PFSK-1 (cell line): ENCODE data around the gene TRAPPC14.

Experiments used
- FOXP2 ChIP-seq: optimal IDR thresholded peaks from 2 replicates; pipeline ENCODE3; 2011; ENCODE audit warnings: borderline replicate concordance, control low read depth, inconsistent platforms; ENCODE audit not compliant: insufficient read depth; ENCODE audit errors: extremely low read length, extremely low read depth
- POLR2AphosphoS5 ChIP-seq: IDR thresholded peaks from 2 replicates; pipeline ENCODE4 v1.6.1; 2012; ENCODE audit warnings: low read depth, mild to moderate bottlenecking, control low read depth, low read length, moderate library complexity
- SIN3A ChIP-seq: IDR thresholded peaks from 2 replicates; pipeline ENCODE4 v1.6.1; 2012; ENCODE audit warnings: mild to moderate bottlenecking, low read length, moderate library complexity, borderline replicate concordance; ENCODE audit not compliant: insufficient read depth
- TAF1 ChIP-seq: IDR thresholded peaks from 2 replicates; pipeline ENCODE4 v1.6.1; 2012; ENCODE audit warnings: low read length, control low read depth, borderline replicate concordance; ENCODE audit not compliant: insufficient read depth
- TF ChIP-seq, protein P1 (sequence below), 2 experiments: IDR thresholded peaks; 2 replicates each; pipeline versions ENCODE4 v1.6.1 to v1.8.0; 2011 to 2012; ENCODE audit warnings: low read depth in 2 of 2, low read length in 2 of 2, control low read depth in 1 of 2, inconsistent platforms in 1 of 2, mild to moderate bottlenecking in 1 of 2, moderate library complexity in 1 of 2; ENCODE audit not compliant: insufficient read depth in 1 of 2

Gene TRAPPC14

DNA sequence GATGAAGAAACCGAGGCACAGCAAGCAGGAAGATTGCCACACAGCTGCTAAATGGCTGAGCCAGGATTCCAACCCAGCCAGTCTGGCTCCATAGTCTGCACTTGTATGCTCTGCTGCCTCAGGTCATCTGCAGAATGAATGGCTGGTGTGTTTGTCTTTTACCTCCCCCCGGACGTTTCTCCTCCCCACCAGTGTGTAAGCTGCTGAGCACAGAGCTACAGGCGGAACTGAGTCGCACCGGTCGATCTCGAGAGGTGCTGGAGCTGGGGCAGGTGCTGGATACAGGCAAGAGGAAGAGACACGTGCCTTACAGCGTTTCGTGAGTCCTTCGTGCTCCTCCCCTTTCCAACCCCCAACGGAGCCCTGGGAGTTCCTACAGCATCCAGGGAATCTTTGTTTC is 36.5 kb downstream of the TRAPPC14 start:
- TF ChIP-seq TAF1 (no peak), SIN3A (no peak), POLR2AphosphoS5 (no peak), FOXP2 (no peak)
- TF ChIP-seq, protein P1, sequence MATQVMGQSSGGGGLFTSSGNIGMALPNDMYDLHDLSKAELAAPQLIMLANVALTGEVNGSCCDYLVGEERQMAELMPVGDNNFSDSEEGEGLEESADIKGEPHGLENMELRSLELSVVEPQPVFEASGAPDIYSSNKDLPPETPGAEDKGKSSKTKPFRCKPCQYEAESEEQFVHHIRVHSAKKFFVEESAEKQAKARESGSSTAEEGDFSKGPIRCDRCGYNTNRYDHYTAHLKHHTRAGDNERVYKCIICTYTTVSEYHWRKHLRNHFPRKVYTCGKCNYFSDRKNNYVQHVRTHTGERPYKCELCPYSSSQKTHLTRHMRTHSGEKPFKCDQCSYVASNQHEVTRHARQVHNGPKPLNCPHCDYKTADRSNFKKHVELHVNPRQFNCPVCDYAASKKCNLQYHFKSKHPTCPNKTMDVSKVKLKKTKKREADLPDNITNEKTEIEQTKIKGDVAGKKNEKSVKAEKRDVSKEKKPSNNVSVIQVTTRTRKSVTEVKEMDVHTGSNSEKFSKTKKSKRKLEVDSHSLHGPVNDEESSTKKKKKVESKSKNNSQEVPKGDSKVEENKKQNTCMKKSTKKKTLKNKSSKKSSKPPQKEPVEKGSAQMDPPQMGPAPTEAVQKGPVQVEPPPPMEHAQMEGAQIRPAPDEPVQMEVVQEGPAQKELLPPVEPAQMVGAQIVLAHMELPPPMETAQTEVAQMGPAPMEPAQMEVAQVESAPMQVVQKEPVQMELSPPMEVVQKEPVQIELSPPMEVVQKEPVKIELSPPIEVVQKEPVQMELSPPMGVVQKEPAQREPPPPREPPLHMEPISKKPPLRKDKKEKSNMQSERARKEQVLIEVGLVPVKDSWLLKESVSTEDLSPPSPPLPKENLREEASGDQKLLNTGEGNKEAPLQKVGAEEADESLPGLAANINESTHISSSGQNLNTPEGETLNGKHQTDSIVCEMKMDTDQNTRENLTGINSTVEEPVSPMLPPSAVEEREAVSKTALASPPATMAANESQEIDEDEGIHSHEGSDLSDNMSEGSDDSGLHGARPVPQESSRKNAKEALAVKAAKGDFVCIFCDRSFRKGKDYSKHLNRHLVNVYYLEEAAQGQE (IDR thresholded peaks at IDR 0.05; ENCODE audit: insufficient read depth in 1 of 2, low read depth in 2 of 2, low read length in 2 of 2): no peak

DNA sequence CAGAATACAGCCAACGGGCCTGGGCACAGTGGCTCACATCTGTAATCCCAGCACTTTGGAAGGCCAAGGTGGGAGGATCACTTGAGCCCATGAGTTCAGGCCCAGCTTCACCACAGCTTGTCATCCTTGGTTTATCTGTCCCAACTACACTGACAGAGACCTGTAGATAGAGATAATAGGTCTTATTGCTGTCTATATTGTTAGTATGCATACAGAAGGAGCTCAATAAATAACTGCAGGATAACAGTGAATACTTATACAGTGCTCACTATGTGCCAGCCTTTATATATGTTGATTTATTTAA is 37.8 kb downstream of the TRAPPC14 start:
- TF ChIP-seq SIN3A: no peak
- no peak for TF ChIP-seq POLR2AphosphoS5
- TF ChIP-seq, protein P1 (IDR thresholded peaks at IDR 0.05; ENCODE audit: insufficient read depth in 1 of 2, low read depth in 2 of 2, low read length in 2 of 2): no peak
- no peak for TF ChIP-seq FOXP2

DNA sequence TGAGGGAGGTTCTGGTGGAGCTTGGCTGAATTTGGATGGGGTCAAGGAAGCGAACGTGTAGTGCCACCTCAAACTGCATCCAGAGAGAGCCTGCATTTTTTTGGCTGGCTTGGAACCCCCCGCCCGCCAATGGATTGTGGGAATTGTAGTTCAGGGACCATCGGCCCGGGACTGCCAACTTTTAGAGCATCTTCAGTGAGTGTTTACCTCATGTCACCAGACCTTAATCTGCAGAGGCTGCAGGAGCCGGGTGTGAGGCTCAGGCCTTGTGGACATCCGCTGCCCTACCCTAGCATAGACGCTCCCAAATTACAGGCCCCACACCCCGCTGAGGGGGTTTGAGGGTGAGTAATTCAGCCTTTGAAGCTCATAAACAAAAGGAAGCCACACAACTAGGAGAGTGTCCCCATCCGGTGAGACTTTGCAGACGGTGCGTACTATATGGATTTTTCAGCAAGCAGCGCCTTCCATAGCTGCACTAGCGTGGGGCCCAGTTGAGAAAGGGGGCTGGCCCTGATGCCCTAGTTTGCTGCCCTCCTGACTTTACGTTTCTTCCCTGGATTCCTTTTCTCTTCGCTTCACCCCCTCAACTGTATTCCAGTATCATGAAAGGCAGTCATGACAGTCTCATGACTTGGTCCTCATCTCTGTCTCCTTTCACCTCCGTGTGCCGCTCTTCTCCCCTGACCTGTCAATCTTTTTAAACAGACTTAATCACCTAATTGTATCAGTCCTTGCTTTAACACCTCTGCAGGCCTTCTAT is 38.4 kb downstream of the TRAPPC14 start:
- TF ChIP-seq SIN3A (0 out of 2 replicates have a peak, but pooled peaks have one; percentile 7), TAF1 (no peak)

DNA sequence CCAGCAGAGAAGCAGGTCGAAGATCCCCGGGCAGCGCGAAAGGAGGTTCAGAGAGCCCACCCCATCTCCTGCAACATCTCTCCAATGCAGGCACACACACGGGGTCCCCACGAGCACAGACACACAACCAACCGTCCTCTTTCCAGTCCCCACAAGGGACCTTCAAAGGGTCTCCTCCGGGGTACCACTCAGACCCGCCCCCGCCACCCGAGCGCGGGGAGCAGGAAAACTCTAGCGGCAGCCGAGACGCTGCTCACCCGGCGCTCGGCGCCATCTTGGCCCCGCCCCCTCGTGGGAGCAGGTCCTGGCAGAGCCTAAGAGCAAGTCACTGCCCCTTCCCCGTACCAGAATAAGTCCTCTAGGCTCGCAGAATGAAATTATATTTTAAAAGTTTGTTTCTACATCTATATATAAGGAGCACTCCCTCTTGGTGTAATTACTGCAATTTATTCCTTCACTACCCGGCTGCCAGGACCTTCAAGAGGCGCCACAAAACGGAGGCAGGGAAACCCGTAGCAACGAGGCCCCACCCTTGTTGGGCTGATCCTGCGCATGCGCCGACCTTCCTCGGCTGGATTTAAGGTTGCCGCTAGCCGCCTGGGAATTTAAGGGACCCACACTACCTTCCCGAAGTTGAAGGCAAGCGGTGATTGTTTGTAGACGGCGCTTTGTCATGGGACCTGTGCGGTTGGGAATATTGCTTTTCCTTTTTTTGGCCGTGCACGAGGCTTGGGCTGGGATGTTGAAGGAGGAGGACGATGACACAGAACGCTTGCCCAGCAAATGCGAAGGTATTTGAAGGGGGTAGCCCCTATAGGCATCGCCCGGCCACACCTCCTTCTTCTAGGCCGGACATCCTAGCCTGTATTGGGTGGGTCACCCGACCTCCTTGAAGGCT is 39.2 kb downstream of the TRAPPC14 start, which contains the start of the genes CNPY4 and TAF6:
Gene CNPY4 (plus strand): TSS at position 563 of the 898 bp plus-strand sequence. CDS start 111 bp downstream, at position 674.
Gene TAF6 (minus strand): TSS at position 287 of the 898 bp plus-strand sequence. CDS start 5,149 bp downstream, outside the sequence.
- no peak for TF ChIP-seq FOXP2
- TF ChIP-seq POLR2AphosphoS5: peak; percentile 63
- peak; percentile 76; the same call in 1 of the 2 replicates for TF ChIP-seq SIN3A
- TF ChIP-seq TAF1: peak; percentile 100
- TF ChIP-seq, protein P1 (IDR thresholded peaks at IDR 0.05; ENCODE audit: insufficient read depth in 1 of 2, low read depth in 2 of 2, low read length in 2 of 2): peak in 1 of 2 experiments; percentile 66; a peak in 2 of 4 replicates

DNA sequence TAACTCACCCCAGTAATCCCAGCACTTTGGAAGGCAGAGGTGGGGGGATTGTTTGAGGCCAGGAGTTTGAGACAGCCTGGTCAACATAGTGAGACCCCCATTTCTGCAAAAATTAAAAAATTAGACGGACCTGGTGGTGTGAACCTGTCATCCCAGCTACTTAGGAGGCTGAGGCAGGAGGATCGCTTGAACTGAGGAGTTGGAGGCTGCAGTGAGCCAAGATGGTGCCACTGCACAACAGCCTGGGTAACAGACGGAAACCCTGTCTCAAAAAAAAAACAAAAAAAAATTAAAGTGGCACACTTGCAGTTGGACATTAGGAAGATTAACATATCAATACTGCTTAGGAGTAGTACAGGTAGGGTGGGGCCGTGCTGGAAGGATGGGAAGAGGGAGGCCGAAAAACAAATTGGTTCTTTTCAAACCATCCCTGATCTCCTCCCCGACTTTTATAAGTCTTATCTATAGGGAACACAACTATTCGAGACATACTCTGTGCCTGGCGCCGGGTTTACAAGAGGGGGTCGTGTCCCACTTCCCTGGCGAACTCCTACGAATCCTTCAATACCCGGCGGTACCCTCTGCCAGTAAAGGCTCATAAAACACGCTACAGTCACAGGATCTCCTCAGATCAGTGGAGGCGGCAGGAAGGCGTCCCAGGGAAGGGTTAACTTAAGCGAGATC is 40.0 kb downstream of the TRAPPC14 start:
- TF ChIP-seq POLR2AphosphoS5 (no peak), TAF1 (no peak), SIN3A (no peak), FOXP2 (no peak)
- TF ChIP-seq, protein P1 (IDR thresholded peaks at IDR 0.05; ENCODE audit: insufficient read depth in 1 of 2, low read depth in 2 of 2, low read length in 2 of 2): no peak
